H1 (cell line): ENCODE data around the gene PTGDR2. TPM values are rescaled to one million over a fixed set of nuclear protein-coding genes. Genes with fewer than 3 reads are reported as not detected.

Source experiments
- BACH1 ChIP-seq: IDR thresholded peaks from 2 replicates; pipeline ENCODE4 v1.6.1; 2012; ENCODE audit warnings: low read length, improper control_type of control experiment
- CREB1 ChIP-seq: IDR thresholded peaks from 2 replicates; pipeline ENCODE4 v1.6.1; 2012; ENCODE audit warnings: inconsistent platforms
- JUN ChIP-seq: IDR thresholded peaks from 2 replicates; pipeline ENCODE4 v1.6.1; 2011; ENCODE audit warnings: low read depth, mild to moderate bottlenecking, improper control_type of control experiment, low read length
- KDM4A ChIP-seq: IDR thresholded peaks from one replicate; pipeline ENCODE4 v1.7.1; 2012; ENCODE audit warnings: low read depth, mild to moderate bottlenecking, moderate library complexity, low read length, inconsistent platforms; ENCODE audit not compliant: severe bottlenecking
- NRF1 ChIP-seq: IDR thresholded peaks from 2 replicates; pipeline ENCODE4 v1.6.1; 2011; ENCODE audit warnings: mild to moderate bottlenecking, low read depth, low read length, improper control_type of control experiment
- RFX5 ChIP-seq: IDR thresholded peaks from 2 replicates; pipeline ENCODE4 v1.6.1; 2011; ENCODE audit warnings: low read depth, low read length, improper control_type of control experiment, borderline replicate concordance
- SP4 ChIP-seq: IDR thresholded peaks from 2 replicates; pipeline ENCODE4 v1.6.1; 2012; ENCODE audit warnings: low read length, inconsistent platforms
- TBP ChIP-seq: IDR thresholded peaks from 2 replicates; pipeline ENCODE4 v1.6.1; 2011; ENCODE audit warnings: low read depth, low read length, improper control_type of control experiment
- ZNF274 ChIP-seq: IDR thresholded peaks from 2 replicates; pipeline ENCODE4 v1.7.0; 2012; ENCODE audit warnings: low read length, borderline replicate concordance; ENCODE audit errors: extremely low read depth
- polyA plus RNA-seq, 7 experiments: library from polyadenylated mRNA; depleted of rRNA in 3 of 7; stranded (reverse) in 5 of 7; unstranded in 2 of 7; fragments of >200 nt in 5 of 7; fragments of 200-250 nt in 2 of 7; gene quantifications; 1 replicate in 5 of 7; 2 replicates in 1 of 7; 4 replicates in 1 of 7; pipeline versions ENCODE4 v1.2.1 to v1.2.3, GENCODE V29; 2011 to 2013; ENCODE audit warnings: missing spikeins in 2 of 7, mixed read lengths in 2 of 7
- total RNA-seq: library from RNA; stranded (reverse); fragmentation: NEBNext Ultra II Directional; extraction: Animal tissue kit (Norgen Biotek cat#: 25700); gene quantifications from 2 replicates; pipeline ENCODE4 v1.2.1, GENCODE V29; 2021
- TF ChIP-seq, protein P1 (sequence below): fragments of 300-600 bp; sonication (generic); IDR thresholded peaks from 2 replicates; pipeline ENCODE4 v1.7.1; 2012; ENCODE audit warnings: low read length, moderate library complexity, mild to moderate bottlenecking, inconsistent platforms; ENCODE audit not compliant: insufficient replicate concordance

Gene PTGDR2
- total and polyA plus RNA-seq, 2 of the 8 experiments (the other 6 are each of a cell fraction or from before 2014, with no cell fraction given): 0.20 TPM; not detected in 1

DNA sequence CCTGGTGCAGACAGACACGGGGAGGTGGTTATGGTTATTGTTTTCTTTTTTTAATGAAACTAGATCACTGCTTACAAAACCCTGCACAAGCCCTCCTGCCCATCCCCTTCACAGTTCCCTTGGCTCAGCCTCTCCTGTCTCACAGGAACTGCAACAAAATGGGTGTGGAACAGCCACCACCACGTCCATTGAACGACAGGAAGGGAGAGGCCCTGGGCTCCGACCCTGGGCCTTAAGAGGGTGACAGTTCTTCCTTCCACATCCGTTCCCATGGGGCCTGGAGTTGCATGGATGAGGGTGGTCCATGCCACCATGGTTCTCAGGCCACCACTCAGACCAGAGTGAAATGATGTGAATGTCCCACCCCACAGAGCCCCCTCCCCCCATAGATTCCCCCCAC, 34.9 kb upstream of the PTGDR2 start (continued):
- TF ChIP-seq, protein P1, sequence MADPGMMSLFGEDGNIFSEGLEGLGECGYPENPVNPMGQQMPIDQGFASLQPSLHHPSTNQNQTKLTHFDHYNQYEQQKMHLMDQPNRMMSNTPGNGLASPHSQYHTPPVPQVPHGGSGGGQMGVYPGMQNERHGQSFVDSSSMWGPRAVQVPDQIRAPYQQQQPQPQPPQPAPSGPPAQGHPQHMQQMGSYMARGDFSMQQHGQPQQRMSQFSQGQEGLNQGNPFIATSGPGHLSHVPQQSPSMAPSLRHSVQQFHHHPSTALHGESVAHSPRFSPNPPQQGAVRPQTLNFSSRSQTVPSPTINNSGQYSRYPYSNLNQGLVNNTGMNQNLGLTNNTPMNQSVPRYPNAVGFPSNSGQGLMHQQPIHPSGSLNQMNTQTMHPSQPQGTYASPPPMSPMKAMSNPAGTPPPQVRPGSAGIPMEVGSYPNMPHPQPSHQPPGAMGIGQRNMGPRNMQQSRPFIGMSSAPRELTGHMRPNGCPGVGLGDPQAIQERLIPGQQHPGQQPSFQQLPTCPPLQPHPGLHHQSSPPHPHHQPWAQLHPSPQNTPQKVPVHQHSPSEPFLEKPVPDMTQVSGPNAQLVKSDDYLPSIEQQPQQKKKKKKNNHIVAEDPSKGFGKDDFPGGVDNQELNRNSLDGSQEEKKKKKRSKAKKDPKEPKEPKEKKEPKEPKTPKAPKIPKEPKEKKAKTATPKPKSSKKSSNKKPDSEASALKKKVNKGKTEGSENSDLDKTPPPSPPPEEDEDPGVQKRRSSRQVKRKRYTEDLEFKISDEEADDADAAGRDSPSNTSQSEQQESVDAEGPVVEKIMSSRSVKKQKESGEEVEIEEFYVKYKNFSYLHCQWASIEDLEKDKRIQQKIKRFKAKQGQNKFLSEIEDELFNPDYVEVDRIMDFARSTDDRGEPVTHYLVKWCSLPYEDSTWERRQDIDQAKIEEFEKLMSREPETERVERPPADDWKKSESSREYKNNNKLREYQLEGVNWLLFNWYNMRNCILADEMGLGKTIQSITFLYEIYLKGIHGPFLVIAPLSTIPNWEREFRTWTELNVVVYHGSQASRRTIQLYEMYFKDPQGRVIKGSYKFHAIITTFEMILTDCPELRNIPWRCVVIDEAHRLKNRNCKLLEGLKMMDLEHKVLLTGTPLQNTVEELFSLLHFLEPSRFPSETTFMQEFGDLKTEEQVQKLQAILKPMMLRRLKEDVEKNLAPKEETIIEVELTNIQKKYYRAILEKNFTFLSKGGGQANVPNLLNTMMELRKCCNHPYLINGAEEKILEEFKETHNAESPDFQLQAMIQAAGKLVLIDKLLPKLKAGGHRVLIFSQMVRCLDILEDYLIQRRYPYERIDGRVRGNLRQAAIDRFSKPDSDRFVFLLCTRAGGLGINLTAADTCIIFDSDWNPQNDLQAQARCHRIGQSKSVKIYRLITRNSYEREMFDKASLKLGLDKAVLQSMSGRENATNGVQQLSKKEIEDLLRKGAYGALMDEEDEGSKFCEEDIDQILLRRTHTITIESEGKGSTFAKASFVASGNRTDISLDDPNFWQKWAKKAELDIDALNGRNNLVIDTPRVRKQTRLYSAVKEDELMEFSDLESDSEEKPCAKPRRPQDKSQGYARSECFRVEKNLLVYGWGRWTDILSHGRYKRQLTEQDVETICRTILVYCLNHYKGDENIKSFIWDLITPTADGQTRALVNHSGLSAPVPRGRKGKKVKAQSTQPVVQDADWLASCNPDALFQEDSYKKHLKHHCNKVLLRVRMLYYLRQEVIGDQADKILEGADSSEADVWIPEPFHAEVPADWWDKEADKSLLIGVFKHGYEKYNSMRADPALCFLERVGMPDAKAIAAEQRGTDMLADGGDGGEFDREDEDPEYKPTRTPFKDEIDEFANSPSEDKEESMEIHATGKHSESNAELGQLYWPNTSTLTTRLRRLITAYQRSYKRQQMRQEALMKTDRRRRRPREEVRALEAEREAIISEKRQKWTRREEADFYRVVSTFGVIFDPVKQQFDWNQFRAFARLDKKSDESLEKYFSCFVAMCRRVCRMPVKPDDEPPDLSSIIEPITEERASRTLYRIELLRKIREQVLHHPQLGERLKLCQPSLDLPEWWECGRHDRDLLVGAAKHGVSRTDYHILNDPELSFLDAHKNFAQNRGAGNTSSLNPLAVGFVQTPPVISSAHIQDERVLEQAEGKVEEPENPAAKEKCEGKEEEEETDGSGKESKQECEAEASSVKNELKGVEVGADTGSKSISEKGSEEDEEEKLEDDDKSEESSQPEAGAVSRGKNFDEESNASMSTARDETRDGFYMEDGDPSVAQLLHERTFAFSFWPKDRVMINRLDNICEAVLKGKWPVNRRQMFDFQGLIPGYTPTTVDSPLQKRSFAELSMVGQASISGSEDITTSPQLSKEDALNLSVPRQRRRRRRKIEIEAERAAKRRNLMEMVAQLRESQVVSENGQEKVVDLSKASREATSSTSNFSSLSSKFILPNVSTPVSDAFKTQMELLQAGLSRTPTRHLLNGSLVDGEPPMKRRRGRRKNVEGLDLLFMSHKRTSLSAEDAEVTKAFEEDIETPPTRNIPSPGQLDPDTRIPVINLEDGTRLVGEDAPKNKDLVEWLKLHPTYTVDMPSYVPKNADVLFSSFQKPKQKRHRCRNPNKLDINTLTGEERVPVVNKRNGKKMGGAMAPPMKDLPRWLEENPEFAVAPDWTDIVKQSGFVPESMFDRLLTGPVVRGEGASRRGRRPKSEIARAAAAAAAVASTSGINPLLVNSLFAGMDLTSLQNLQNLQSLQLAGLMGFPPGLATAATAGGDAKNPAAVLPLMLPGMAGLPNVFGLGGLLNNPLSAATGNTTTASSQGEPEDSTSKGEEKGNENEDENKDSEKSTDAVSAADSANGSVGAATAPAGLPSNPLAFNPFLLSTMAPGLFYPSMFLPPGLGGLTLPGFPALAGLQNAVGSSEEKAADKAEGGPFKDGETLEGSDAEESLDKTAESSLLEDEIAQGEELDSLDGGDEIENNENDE: no peak
- TF ChIP-seq BACH1 (no peak), ZNF274 (no peak), TBP (no peak), JUN (no peak), RFX5 (no peak), NRF1 (no peak), SP4 (no peak), KDM4A (no peak), CREB1 (no peak)
